ENCODE measurements around the gene RALA.

Gene RALA

GRCh38 chr7:39633563-39634477 is 10.4 kb downstream of the RALA start:
- no peak for DNase-seq (ENCODE audit: low spot score)
- no peak for TF ChIP-seq CTCF (IDR thresholded peaks at IDR 0.05; ENCODE audit: extremely low read depth, missing control alignments)

- TF ChIP-seq CTCF (IDR thresholded peaks at IDR 0.05; ENCODE audit: extremely low read depth, missing control alignments): no peak
- no peak for DNase-seq (ENCODE audit: low spot score)
These were observed 11.1 kb downstream of the RALA start for GRCh38 chr7:39634478-39634805.

GRCh38 chr7:39637400-39637799 is 14.0 kb downstream of the RALA start:
- DNase-seq (ENCODE audit: low spot score): no peak
- no peak for TF ChIP-seq CTCF (IDR thresholded peaks at IDR 0.05; ENCODE audit: extremely low read depth, missing control alignments)

- no peak for TF ChIP-seq CTCF (IDR thresholded peaks at IDR 0.05; ENCODE audit: extremely low read depth, missing control alignments)
- no peak for DNase-seq (ENCODE audit: low spot score)
These were observed 14.7 kb downstream of the RALA start for GRCh38 chr7:39637963-39638485.

GRCh38 chr7:39642896-39643295 is 19.5 kb downstream of the RALA start:
- DNase-seq (ENCODE audit: low spot score): no peak
- no peak for TF ChIP-seq CTCF (IDR thresholded peaks at IDR 0.05; ENCODE audit: extremely low read depth, missing control alignments)

GRCh38 chr7:39644170-39644569 is 20.8 kb downstream of the RALA start:
- DNase-seq (ENCODE audit: low spot score): no peak

More at GRCh38 chr7:39644170-39644569, 20.8 kb downstream of the RALA start:
- no peak for TF ChIP-seq CTCF (IDR thresholded peaks at IDR 0.05; ENCODE audit: extremely low read depth, missing control alignments)
